HG03558 (cell line): ENCODE measurements around the gene TAS2R40.

ENCODE experiments used
- ATAC-seq: cut with Tn5 transposase; IDR thresholded peaks from one replicate; pipeline ENCODE4 v1.9.1; 2021; ENCODE audit warnings: moderate number of reproducible peaks; ENCODE audit not compliant: unreplicated experiment; ENCODE audit errors: extremely low read depth

The TAS2R40 gene

DNA sequence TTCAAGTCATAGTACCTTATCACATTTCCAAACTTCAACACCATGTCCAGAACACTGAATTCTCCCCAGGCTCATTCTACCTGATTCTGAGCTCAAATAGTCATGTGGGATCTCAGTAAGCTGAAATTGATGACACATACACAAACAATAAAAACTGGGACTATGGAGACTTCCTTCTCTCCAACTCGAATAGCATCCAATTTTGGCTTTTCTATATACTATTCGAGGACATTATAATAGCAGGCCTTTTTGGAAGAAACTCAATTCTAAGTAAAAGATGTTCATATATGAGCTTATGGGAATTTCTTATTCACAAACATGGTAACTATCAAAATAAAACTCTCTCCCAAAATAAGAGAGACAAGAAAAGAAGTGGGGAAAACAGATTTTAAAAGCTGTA is 551 bp upstream of the TAS2R40 start:
- ATAC-seq: no peak

DNA sequence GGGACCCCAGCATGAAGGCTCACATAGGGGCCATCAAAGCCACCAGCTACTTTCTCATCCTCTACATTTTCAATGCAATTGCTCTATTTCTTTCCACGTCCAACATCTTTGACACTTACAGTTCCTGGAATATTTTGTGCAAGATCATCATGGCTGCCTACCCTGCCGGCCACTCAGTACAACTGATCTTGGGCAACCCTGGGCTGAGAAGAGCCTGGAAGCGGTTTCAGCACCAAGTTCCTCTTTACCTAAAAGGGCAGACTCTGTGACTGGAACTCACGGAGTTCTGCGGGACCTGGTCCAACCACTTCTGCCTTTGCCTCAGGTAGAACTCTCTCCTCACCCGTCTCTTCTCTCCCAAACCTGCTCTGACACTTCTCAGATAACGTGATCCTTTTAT is 945 bp downstream of the TAS2R40 start:
- no peak for ATAC-seq

DNA sequence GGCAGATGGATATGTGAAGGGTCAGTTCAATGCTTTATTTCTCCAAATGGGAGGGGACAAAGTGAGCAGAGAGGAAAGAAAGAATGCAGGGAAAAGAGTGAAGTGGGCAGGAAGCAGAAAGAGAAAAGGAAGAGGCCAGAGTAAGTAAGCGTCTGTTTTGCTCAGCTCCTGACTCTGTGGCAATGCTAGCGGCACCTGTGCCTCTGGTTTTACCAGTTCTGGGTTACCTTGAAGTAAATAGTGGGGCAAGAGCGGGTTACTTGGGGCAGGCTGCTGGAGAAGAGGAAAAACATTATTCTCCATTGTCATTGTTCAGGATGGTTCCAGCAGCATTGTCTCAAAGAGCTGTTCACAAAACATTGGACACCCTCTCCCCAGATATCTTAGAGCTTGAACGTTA is 1.9 kb downstream of the TAS2R40 start:
- no peak for ATAC-seq

DNA sequence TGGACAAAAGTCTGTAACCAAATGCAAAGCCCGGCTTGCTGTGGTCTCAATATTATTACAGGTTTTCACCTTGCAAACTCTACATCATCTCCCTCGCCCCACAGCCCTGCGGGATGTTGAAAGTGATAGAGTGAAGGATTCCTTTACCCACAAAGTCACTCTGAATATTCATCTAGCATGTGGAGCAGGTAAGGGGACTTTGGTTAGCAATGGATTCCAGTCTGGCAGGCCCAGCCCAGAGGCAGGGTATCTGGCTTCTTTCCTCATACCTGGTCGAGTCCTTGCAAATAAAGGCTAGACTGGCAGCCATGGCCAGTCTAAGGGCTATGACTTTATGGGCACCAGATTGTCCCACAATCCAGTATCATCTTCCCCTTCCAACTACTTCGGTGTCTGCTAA is 3.2 kb downstream of the TAS2R40 start:
- ATAC-seq: no peak

DNA sequence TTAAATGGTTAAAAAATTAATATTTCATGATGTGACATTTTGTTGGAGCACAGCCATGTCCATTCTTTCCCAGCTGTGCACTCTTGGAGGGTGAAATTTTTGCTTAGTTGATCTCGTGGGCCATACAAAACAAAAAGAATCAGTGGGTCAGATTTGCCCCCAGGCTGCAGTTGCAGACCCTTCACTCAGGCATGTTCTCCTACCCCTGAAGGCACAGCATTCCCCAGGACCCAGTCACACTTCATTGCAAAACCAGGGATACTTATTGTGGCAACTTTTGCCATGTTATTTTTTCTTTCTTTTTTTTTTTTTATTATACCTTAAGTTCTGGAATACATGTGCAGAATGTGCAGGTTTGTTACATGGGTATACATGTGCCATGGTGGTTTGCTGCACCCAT is 6.0 kb downstream of the TAS2R40 start:
- ATAC-seq: no peak

DNA sequence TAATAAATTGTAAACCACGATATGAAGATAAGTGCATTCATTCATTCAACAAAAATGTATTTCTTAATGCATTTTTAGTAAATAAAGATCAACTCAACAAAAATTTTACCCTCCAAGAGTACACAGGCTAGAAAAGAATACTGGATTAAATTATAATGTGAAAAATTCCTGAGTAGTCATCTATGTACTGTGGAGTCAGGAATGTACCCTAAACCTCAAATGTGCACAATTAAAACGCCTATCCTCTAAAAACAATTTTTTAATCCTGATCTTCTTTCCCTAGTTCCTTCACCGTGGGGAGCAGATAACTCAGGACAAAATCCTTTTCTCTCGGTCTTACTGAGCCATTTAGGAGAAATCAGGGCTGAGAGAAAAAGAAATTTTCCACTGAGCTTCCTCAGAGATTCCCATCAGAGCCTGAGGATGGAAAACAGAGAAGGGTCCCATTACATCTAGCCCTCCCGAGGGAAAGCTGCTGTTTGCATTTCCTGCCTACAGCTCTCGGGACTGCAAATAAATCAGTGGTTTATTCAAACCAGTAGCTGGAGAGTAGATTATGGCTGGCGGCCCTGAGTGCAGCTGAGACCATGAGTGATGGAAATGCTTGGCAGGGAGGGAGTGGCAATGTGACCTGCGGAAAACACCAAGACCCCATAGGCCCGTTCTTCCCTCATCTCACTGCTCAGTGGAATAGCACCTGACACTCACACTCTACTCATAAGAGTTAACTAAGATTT is 7.4 kb downstream of the TAS2R40 start:
- ATAC-seq: no peak

DNA sequence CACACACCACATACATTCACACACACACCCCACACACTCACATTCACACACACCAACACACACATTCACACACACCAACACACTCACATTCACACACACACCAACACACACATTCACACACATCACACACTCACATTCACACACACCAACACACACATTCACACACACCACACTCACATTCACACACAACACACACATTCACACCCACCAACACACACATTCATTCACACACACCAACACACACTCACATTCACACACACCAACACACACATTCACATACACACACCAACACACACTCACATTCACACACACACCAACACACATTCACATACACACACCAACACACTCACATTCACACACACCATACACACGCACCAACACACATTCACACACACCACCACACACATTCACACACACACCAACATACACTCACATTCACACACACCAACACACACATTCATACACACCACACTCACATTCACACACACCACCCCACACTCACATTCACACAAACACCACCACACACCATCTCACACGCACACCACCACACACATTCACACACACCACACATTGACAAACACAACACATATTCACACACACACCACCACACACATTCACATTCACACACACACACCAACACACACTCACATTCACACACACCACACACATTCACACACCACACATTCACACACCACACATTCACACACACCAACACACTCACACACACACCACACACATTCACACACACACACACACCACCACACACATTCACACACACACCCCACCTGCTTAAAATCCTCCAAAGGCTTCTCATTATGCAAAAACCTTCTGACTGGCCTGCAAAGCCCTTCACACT is 9.0 kb downstream of the TAS2R40 start:
- no peak for ATAC-seq

DNA sequence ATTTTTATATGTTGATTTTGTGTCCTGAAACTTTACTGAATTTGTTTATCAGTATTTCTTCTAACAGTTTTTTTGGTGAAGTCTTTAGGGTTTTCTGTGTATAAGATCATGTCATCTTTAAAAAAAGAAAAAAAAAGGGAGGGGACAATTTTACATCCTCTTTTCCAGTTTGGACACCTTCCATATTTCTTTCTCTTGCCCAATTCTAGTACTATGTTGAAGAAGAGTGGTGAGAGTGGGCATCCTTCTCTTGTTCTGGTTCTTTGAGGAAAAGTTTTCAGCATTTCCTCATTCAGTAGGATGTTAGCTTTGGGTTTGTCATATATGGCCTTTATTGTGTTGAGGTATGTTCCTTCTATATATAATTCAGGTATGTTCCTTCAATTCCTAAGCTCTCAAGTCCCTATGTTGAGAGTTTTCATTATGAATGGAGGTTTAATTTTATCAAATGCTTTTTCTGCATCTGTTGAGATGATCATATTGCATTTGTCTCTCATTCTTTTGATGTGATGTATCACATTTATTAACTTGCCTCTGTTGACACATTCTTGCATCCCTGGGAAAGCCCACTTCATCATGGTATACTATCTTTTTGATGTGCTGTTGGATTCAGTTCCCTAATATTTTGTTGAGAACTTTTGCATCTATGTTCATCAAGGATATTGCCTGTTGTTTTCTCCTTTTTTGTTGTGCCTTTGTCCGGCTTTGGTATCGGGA is 12.1 kb downstream of the TAS2R40 start:
- no peak for ATAC-seq

DNA sequence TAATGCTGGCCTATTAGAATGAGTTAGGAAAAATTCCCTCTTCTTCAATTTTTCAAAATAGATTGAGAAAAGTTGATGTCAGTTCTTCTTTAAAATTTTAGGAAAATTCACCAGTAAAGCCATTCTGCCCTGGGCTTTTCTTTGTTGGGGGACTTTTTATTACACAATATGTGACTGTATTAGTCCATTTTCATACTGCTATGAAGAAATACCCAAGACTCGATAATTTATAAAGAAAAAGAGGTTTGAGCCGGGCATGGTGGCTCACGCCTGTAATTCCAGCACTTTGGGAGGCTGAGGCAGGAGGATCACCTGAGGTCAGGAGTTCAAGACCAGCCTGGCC is 12.7 kb downstream of the TAS2R40 start:
- no peak for ATAC-seq

DNA sequence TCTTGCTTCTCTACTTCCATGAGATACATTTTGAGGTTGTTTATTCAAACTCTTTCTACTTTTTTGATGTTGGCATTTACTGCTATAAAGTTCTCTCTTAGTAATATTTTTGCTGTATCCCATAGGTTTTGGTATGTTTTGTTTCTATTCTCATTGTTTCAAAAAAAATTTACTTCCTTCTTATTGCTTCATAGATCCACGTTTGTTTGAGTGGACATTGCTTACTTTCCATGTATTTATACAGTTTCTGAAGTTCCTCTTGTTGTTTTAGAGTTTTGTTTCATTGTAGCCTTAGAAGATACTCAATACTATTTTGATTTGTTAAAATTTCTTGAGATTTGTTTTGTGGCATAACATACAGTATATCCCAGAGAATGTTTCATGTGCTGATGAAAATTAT is 13.7 kb downstream of the TAS2R40 start:
- ATAC-seq: no peak

DNA sequence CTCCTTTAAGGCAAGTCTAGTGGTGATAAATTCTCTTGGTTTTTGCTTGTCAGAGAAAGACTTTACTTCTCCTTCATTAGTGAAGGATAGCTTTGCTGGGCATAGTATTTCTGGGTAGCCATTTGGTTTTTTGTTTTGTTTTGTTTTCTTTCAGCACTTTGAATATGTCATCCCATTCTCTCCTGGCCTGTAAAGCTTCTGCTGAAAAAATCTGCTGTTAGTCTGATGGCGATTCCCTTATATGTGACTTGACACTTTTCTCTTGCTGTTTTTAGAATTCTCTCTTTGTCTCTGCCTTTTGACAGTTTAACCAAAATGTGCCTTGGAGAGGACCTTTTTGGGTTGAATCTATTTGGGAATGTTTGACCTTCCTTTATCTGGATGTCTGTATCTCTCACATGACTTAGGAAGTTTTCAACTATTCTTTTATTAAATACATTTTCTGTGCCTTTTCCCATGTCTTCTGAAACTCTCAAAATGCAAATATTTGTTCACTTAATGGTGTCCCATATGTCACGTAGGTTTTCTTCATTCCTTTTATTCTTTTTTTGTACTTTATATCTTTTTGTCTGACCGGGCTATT is 14.7 kb downstream of the TAS2R40 start:
- ATAC-seq: no peak

DNA sequence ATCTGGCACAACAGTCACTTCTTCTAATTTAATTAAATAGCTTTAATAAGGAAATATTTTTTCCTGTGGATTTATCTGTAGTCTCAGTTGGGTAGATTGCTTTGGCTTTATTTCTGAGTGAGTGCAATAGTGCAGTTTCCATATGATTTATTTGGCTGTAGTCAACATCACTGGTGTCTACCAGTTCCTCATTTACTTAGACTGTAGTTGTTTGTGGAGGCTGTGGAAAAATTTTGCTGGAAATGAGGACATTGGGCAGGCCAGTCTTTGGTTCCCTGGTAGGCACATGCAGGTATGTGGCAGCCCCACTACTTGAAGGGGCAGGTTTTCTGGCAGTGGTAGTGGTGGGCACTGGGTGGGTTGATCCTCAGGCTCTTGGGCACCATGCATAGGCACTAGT is 15.5 kb downstream of the TAS2R40 start:
- no peak for ATAC-seq

DNA sequence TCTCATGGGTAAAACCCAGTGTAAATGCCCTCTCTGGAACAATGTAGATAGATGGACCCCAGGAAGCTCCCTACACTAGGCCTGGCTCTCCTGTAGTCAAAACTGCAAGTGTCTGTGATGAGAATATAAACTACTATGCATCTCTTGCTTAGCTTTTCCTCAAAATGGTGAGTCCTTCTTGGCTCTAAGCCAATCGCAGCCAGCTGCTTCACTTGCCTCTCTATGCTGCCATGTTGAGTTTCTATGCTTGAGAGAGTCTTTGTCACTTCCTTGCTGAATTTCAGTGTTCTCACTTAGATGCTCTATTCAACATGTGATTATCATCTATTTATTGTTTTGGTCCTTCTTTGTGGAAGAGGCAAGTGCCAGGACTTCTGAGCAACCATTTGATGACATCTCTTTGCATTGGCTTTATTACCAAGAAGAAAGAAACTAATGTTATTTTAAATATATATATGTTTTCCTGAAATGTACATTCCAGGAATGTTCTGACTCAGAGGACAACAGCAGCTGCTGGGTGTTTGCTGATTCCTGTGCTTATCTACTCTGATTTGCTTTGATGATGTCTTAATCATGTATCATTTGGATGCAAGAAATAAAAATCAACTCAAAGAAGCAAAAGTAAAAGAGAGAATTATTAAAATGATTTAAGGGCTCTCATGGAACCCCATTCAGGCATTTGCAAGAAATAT is 16.6 kb downstream of the TAS2R40 start:
- no peak for ATAC-seq

DNA sequence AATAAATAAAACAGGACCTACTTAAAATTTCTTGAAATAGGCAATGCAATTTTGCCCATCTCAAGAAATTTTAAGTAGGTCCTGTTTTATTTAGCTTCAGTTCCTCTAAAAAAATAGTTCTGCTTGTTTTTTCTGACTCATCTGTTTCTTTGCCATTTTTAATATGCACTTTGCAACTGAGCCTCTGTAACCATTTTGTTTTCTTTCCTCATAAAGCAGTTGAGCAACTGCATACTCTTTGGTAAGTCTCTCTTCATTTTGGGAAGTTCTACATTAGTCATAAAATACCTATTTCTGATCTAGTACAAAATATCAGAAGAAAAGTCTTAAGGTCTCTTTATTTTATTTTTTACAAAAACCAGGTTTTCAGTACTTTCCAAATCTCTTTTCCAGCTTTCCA is 18.0 kb downstream of the TAS2R40 start:
- ATAC-seq: no peak

DNA sequence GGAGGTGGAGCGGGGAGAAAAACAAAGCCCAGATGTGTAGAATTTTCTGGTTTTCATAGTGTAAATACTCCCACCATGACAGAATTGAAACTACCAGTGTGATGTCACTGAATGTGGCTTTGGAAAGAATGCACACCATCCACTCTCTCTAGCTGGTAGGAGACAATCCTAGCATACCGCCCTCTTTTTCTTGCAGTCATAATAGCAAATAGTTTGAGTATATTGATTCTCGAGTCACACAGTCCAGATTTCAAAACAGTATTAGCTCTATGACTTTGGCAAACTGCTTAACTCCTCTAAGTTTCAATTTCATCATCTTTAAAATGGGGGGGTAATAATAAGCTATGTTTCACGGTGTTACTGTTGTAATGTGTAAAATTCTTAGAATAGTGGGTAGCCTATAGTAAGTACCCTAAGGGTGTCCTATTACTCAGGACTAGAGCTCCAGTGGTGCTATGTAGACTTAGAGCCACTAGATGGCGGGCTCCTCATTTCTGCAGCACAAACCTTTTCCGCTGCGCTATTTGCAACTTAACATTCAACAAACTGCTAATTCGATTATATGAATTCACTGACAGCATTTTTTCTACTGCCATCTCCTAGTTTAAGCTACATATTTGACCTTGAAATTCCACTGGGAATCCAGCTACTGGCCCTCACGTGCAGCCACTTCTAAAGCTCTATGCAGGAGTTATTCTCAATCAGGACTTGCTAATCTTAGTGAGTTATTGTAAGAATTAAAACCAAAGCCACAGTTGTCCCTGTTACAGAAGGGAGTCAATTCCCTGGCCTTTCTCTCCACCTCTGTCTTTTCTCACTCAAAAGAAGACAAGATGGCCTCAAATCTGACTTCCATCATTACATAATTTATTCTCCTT is 18.7 kb downstream of the TAS2R40 start:
- ATAC-seq: no peak

DNA sequence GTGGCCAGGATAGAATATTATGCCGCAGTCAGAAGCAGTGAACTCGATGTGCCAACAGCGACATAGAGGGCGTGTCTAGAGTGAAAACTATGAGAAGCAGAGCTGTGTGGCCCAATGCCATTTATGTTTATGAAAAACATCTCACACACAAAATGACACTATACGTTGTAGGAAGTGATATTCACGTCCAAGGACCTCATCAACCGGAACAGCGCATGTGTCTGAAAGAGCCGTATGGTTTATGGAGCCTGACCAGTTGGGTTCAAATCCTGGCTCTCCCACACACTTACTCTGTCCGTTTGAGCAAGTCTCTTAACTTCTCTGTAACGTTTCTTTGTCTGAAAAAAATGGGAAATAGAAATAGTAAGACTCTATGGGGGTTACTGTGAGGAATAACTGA is 20.5 kb downstream of the TAS2R40 start:
- no peak for ATAC-seq

DNA sequence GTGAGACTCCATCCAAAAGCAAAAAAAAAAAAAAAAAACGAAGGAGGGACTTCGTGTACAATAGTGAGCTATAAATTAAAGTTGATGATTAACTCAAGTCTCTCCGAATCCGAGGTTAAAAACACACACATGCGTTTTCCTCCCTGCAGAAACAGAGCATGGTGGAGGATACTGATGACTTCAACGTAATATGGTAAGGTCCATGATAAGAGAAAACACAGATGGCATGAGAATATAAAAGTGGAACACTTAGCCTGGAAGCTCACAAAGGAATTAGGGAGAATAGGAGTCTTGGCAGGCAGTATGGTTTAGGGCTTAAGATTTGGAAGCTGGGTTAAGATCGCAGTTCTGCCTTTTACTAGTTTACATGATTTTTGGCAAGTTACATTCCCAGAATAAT is 21.3 kb downstream of the TAS2R40 start:
- no peak for ATAC-seq

DNA sequence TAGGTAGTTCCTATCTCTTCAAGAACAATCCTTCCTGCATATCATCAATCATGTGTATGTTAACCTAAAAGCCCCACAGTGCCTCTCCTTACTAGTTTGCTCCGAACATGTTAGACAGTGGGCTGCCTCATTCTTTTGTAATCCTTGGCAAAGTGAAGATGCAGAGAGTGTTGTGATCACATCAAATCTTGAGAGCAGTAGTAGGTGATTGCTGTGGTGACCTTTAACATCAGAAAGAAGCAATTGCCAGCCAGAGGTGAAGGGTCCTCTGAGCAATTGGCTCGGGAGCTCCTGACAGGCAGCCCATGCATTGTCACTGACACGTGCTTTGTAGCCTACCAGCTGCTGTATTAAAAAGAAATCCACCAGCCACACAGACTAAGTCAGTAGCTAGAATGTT is 21.8 kb downstream of the TAS2R40 start:
- no peak for ATAC-seq

DNA sequence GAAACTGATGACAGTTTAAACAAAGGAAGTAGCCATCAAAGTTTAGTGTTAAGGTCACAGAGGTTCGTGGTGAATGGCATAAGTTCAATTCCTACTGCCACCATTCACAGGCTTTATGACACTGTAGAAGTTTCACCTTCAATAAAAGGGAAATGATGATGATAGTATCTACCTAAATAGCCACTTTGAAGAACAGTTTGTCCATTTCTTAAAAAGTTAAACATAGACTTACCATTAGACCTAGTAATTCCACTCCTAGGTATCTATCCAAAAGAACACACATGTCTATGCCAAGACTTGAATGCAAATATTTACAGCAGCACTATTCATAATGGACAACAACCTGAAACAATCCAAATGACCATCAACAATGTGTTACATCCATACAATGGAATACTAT is 22.5 kb downstream of the TAS2R40 start:
- no peak for ATAC-seq
